ENCODE data around the gene ADGRL3. TPM values are rescaled to one million over a fixed set of nuclear protein-coding genes. Genes with fewer than 3 reads are reported as not detected.
"Not testable (repeated sequence)": the region's sequence is repeated elsewhere in the genome, so short reads cannot be mapped to it uniquely, and the experiment has no call there.

The ADGRL3 gene
- total RNA-seq, 4 donors from 2014 or later, result 2.2 to 10.0 (median 4.6) TPM

- Histone ChIP-seq H3K27ac (no peak overlapping the region), H3K9me3 (no peaks in the 10 kb centered on the region), H3K4me3 (no peak overlapping the region), H3K4me1 (no peaks in the 10 kb centered on the region), H3K36me3 (no peaks in the 10 kb centered on the region), H3K27me3 (no peaks in the 10 kb centered on the region)
- in situ Hi-C loops (cut with MboI; ENCODE audit: low pct_ligation_motif_present in 1 of 4, low pct_unique_long_range_greater_than_20kb in 1 of 4, low sequenced_read_pairs in 3 of 4) (no loop called here), intact Hi-C loops (cut with DNase I; ENCODE audit: low total_unique reads) (no loop called here)
- WGBS, 2 donors (ENCODE audit: low coverage in 1 of 2), result 61 to 72% methylated on average over 3 of the region's 3 CpGs
- TF ChIP-seq EP300 (IDR thresholded peaks at IDR 0.05; ENCODE audit: low read depth), result no peak
- DNase-seq, result no peak
These were observed 141.9 kb downstream of the ADGRL3 start for GRCh38 chr4:61342061-61342460.

GRCh38 chr4:61350932-61351331 is 150.8 kb downstream of the ADGRL3 start:
- intact Hi-C loops (cut with DNase I; ENCODE audit: low total_unique reads) (no loop called here), in situ Hi-C loops (cut with MboI; ENCODE audit: low pct_ligation_motif_present in 1 of 4, low pct_unique_long_range_greater_than_20kb in 1 of 4, low sequenced_read_pairs in 3 of 4) (no loop called here)
- TF ChIP-seq EP300 (IDR thresholded peaks at IDR 0.05; ENCODE audit: low read depth) (no peak), POLR2AphosphoS5 (IDR thresholded peaks at IDR 0.05) (no peak), CTCF (IDR thresholded peaks at IDR 0.05) (no peak), POLR2A (IDR thresholded peaks at IDR 0.05) (no peak)
- Histone ChIP-seq H3K36me3 (no peaks in the 10 kb centered on the region), H3K4me1 (no peaks in the 10 kb centered on the region), H3K27me3 (no peaks in the 10 kb centered on the region), H3K27ac (no peak overlapping the region), H3K9me3 (no peaks in the 10 kb centered on the region), H3K4me3 (no peak overlapping the region)
- DNase-seq, result no peak

- Histone ChIP-seq H3K4me3 (no peak overlapping the region), H3K9me3 (no peaks in the 10 kb centered on the region), H3K27ac (no peak overlapping the region), H3K4me1 (no peaks in the 10 kb centered on the region), H3K36me3 (no peaks in the 10 kb centered on the region), H3K27me3 (no peaks in the 10 kb centered on the region)
- no peak for DNase-seq
- WGBS, 2 donors (ENCODE audit: low coverage in 1 of 2), result 84 to 100% methylated on average over 1 of the region's 1 CpG
- in situ Hi-C loops (cut with MboI; ENCODE audit: low pct_ligation_motif_present in 1 of 4, low pct_unique_long_range_greater_than_20kb in 1 of 4, low sequenced_read_pairs in 3 of 4) (no loop called here), intact Hi-C loops (cut with DNase I; ENCODE audit: low total_unique reads) (no loop called here)
- TF ChIP-seq POLR2AphosphoS5 (IDR thresholded peaks at IDR 0.05), result no peak
- no peak for TF ChIP-seq POLR2A (IDR thresholded peaks at IDR 0.05)
- no peak for TF ChIP-seq CTCF (IDR thresholded peaks at IDR 0.05)
- no peak for TF ChIP-seq EP300 (IDR thresholded peaks at IDR 0.05; ENCODE audit: low read depth)
These were observed 156.6 kb downstream of the ADGRL3 start for GRCh38 chr4:61356696-61357095.

GRCh38 chr4:61359301-61359700 is 159.2 kb downstream of the ADGRL3 start:
- no peak for DNase-seq
- no peak for TF ChIP-seq POLR2AphosphoS5 (IDR thresholded peaks at IDR 0.05)
- H3K27ac ChIP-seq, result no peak overlapping the region
- in situ Hi-C loops (cut with MboI; ENCODE audit: low pct_ligation_motif_present in 1 of 4, low pct_unique_long_range_greater_than_20kb in 1 of 4, low sequenced_read_pairs in 3 of 4) (no loop called here), intact Hi-C loops (cut with DNase I; ENCODE audit: low total_unique reads) (no loop called here)
- no peaks in the 10 kb centered on the region for H3K36me3 ChIP-seq
- H3K4me3 ChIP-seq, result no peak overlapping the region
- H3K4me1 ChIP-seq, result no peaks in the 10 kb centered on the region
- H3K9me3 ChIP-seq, result no peaks in the 10 kb centered on the region
- 54 to 75% methylated on average over 2 to 3 of the region's 3 CpGs for WGBS, 2 donors (ENCODE audit: low coverage in 1 of 2)
- no peaks in the 10 kb centered on the region for H3K27me3 ChIP-seq

- DNase-seq; H3K4me3 ChIP-seq; H3K27ac ChIP-seq; H3K9me3 ChIP-seq; intact Hi-C loops (cut with DNase I; ENCODE audit: low total_unique reads); H3K36me3 ChIP-seq; in situ Hi-C loops (cut with MboI; ENCODE audit: low pct_ligation_motif_present in 1 of 4, low pct_unique_long_range_greater_than_20kb in 1 of 4, low sequenced_read_pairs in 3 of 4); H3K4me1 ChIP-seq; H3K27me3 ChIP-seq: not testable (repeated sequence)
- WGBS, 2 donors (ENCODE audit: low coverage in 1 of 2), result 89 to 96% methylated on average over 10 to 26 of the region's 26 CpGs
These were observed 172.7 kb downstream of the ADGRL3 start for GRCh38 chr4:61372817-61373216.

- Histone ChIP-seq H3K4me3 (no peak overlapping the region), H3K27ac (no peak overlapping the region), H3K9me3 (no peaks in the 10 kb centered on the region), H3K36me3 (no peaks in the 10 kb centered on the region), H3K4me1 (no peaks in the 10 kb centered on the region), H3K27me3 (no peaks in the 10 kb centered on the region)
- in situ Hi-C loops (cut with MboI; ENCODE audit: low pct_ligation_motif_present in 1 of 4, low pct_unique_long_range_greater_than_20kb in 1 of 4, low sequenced_read_pairs in 3 of 4) (no loop called here), intact Hi-C loops (cut with DNase I; ENCODE audit: low total_unique reads) (no loop called here)
- no peak for DNase-seq
- TF ChIP-seq POLR2AphosphoS5 (IDR thresholded peaks at IDR 0.05) (no peak), POLR2A (IDR thresholded peaks at IDR 0.05) (no peak), CTCF (IDR thresholded peaks at IDR 0.05) (no peak), EP300 (IDR thresholded peaks at IDR 0.05; ENCODE audit: low read depth) (no peak)
- WGBS, 2 donors (ENCODE audit: low coverage in 1 of 2), result 50 to 54% methylated on average over 1 of the region's 1 CpG
These were observed 173.8 kb downstream of the ADGRL3 start for GRCh38 chr4:61373901-61374440.

All from transverse colon (tissue), 4 donors.